ENCODE results near the gene RIMS4. TPM values are rescaled to one million over a fixed set of nuclear protein-coding genes. Genes with fewer than 3 reads are reported as not detected.

RIMS4 gene
- total and polyA plus RNA-seq, 2 of the 13 experiments (the other 11 are each of a cell fraction or from before 2014, with no cell fraction given) = 0.01 to 0.07 TPM

DNA sequence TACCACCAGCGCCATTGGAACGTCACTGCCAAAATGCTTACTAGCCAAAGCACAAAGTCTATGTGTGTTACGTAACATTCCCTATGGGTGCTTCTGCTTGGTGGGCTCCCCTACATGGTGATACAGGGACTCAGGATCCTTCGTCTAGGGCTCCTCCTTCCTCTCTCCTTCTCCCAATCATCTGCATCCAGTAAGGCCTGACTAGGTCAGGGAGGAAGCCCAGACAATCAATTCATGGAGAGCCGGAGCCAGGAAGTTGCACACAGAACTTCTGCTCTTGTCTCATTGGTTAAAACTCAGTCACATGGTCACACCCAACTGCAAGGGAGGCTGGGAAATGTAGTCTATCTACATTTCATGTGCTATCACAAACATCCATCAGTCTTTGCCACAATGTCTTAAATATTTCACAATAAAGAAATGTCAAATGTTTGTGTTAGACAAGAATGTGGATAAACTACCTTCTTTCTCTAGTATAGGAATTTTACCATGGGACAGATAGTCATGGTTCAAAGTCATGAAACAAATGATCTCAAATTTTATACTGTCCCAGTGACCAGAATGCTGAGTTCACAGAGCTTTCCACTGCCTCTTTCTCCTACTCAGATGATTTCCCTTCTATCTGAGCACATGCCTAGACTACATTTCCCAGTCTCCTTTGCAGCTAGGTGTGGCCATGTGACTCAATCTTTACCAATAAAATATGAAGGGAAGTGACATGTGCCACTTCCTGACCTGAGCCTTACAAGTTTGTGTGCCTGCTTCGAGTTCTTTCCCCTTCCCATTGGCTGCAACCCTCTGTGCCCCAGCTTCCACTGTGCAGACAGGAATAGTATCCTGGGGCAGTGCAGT lies 74.0 kb downstream of the RIMS4 start (continued):
- TF ChIP-seq, protein P1, sequence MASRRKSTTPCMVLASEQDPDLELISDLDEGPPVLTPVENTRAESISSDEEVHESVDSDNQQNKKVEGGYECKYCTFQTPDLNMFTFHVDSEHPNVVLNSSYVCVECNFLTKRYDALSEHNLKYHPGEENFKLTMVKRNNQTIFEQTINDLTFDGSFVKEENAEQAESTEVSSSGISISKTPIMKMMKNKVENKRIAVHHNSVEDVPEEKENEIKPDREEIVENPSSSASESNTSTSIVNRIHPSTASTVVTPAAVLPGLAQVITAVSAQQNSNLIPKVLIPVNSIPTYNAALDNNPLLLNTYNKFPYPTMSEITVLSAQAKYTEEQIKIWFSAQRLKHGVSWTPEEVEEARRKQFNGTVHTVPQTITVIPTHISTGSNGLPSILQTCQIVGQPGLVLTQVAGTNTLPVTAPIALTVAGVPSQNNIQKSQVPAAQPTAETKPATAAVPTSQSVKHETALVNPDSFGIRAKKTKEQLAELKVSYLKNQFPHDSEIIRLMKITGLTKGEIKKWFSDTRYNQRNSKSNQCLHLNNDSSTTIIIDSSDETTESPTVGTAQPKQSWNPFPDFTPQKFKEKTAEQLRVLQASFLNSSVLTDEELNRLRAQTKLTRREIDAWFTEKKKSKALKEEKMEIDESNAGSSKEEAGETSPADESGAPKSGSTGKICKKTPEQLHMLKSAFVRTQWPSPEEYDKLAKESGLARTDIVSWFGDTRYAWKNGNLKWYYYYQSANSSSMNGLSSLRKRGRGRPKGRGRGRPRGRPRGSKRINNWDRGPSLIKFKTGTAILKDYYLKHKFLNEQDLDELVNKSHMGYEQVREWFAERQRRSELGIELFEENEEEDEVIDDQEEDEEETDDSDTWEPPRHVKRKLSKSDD (CRISPR knock-in tag; IDR thresholded peaks at IDR 0.05; ENCODE audit: low read depth) = no peak
- TF ChIP-seq MZF1 (CRISPR knock-in tag; IDR thresholded peaks at IDR 0.05; ENCODE audit: borderline replicate concordance) (no peak), TMF1 (CRISPR knock-in tag; IDR thresholded peaks at IDR 0.05; ENCODE audit: low read depth) (no peak), ATM (IDR thresholded peaks at IDR 0.05; ENCODE audit: borderline replicate concordance) (no peak), ZNF30 (CRISPR knock-in tag; IDR thresholded peaks at IDR 0.05) (no peak), KDM1A (CRISPR knock-in tag; IDR thresholded peaks at IDR 0.05) (0 out of 2 replicates have a peak, but pooled peaks have one; percentile 33), U2AF1 (optimal IDR thresholded peaks at IDR 0.05; ENCODE audit: low read depth, low read length) (no peak), HNRNPLL (IDR thresholded peaks at IDR 0.05; ENCODE audit: low read depth, low read length, poor library complexity, severe bottlenecking) (no peak), ZFP90 (CRISPR knock-in tag; IDR thresholded peaks at IDR 0.05; ENCODE audit: borderline replicate concordance) (no peak), GATA4 (IDR thresholded peaks at IDR 0.05; ENCODE audit: borderline replicate concordance, low read depth) (no peak), POLR2AphosphoS2 (IDR thresholded peaks at IDR 0.05; ENCODE audit: low read depth, low read length) (no peak), ZNF775 (CRISPR knock-in tag; IDR thresholded peaks at IDR 0.05; ENCODE audit: borderline replicate concordance) (no peak), SIN3A (IDR thresholded peaks at IDR 0.05; ENCODE audit: borderline replicate concordance, low read depth, low read length) (no peak), FIP1L1 (IDR thresholded peaks at IDR 0.05; ENCODE audit: borderline replicate concordance, insufficient read depth, low read depth, low read length) (no peak), ZNF672 (CRISPR knock-in tag; IDR thresholded peaks at IDR 0.05) (no peak), ONECUT2 (CRISPR knock-in tag; IDR thresholded peaks at IDR 0.05) (peak; percentile 81), RAD21 (CRISPR knock-in tag; IDR thresholded peaks at IDR 0.05) (no peak), KLF9 (CRISPR knock-in tag; IDR thresholded peaks at IDR 0.05; ENCODE audit: low read depth) (no peak), ZNF354B (CRISPR knock-in tag; IDR thresholded peaks at IDR 0.05) (no peak), XBP1 (CRISPR knock-in tag; IDR thresholded peaks at IDR 0.05) (no peak)
- TF ChIP-seq, protein P2, sequence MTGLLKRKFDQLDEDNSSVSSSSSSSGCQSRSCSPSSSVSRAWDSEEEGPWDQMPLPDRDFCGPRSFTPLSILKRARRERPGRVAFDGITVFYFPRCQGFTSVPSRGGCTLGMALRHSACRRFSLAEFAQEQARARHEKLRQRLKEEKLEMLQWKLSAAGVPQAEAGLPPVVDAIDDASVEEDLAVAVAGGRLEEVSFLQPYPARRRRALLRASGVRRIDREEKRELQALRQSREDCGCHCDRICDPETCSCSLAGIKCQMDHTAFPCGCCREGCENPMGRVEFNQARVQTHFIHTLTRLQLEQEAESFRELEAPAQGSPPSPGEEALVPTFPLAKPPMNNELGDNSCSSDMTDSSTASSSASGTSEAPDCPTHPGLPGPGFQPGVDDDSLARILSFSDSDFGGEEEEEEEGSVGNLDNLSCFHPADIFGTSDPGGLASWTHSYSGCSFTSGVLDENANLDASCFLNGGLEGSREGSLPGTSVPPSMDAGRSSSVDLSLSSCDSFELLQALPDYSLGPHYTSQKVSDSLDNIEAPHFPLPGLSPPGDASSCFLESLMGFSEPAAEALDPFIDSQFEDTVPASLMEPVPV (CRISPR knock-in tag; IDR thresholded peaks at IDR 0.05) = no peak
- TF ChIP-seq, protein P3, sequence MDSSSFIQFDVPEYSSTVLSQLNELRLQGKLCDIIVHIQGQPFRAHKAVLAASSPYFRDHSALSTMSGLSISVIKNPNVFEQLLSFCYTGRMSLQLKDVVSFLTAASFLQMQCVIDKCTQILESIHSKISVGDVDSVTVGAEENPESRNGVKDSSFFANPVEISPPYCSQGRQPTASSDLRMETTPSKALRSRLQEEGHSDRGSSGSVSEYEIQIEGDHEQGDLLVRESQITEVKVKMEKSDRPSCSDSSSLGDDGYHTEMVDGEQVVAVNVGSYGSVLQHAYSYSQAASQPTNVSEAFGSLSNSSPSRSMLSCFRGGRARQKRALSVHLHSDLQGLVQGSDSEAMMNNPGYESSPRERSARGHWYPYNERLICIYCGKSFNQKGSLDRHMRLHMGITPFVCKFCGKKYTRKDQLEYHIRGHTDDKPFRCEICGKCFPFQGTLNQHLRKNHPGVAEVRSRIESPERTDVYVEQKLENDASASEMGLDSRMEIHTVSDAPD (CRISPR knock-in tag; IDR thresholded peaks at IDR 0.05) = no peak
- TF ChIP-seq, protein P4, sequence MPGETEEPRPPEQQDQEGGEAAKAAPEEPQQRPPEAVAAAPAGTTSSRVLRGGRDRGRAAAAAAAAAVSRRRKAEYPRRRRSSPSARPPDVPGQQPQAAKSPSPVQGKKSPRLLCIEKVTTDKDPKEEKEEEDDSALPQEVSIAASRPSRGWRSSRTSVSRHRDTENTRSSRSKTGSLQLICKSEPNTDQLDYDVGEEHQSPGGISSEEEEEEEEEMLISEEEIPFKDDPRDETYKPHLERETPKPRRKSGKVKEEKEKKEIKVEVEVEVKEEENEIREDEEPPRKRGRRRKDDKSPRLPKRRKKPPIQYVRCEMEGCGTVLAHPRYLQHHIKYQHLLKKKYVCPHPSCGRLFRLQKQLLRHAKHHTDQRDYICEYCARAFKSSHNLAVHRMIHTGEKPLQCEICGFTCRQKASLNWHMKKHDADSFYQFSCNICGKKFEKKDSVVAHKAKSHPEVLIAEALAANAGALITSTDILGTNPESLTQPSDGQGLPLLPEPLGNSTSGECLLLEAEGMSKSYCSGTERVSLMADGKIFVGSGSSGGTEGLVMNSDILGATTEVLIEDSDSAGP (CRISPR knock-in tag; IDR thresholded peaks at IDR 0.05; ENCODE audit: borderline replicate concordance) = peak; percentile 24; the same call in 1 of the 2 replicates
